ENCODE data around the gene ALS2CL. TPM values are rescaled to one million over a fixed set of nuclear protein-coding genes. Genes with fewer than 3 reads are reported as not detected.

The ALS2CL gene
- total RNA-seq, 4 donors from 2014 or later: 13.0 to 20.1 (median 16.4) TPM

GRCh38 chr3:46692566-46692990 is 901 bp downstream of the ALS2CL start:
- peak overlapping the region; percentile 36 to 77 (median 68) for H3K4me3 ChIP-seq
- peak overlapping the region in 2 of 4 donors; percentile 74 to 77 for H3K27ac ChIP-seq
- DNase-seq (ENCODE audit: low spot score in 2 of 2): no peak
- peaks cover 0 to 4% (median 0%) of the 10 kb centered on the region in 3 donors for H3K36me3 ChIP-seq
- H3K9me3 ChIP-seq: no peaks in the 10 kb centered on the region
- TF ChIP-seq POLR2A (IDR thresholded peaks at IDR 0.05): no peak
- no peak for TF ChIP-seq EP300 (IDR thresholded peaks at IDR 0.05)
- TF ChIP-seq, protein P1, sequence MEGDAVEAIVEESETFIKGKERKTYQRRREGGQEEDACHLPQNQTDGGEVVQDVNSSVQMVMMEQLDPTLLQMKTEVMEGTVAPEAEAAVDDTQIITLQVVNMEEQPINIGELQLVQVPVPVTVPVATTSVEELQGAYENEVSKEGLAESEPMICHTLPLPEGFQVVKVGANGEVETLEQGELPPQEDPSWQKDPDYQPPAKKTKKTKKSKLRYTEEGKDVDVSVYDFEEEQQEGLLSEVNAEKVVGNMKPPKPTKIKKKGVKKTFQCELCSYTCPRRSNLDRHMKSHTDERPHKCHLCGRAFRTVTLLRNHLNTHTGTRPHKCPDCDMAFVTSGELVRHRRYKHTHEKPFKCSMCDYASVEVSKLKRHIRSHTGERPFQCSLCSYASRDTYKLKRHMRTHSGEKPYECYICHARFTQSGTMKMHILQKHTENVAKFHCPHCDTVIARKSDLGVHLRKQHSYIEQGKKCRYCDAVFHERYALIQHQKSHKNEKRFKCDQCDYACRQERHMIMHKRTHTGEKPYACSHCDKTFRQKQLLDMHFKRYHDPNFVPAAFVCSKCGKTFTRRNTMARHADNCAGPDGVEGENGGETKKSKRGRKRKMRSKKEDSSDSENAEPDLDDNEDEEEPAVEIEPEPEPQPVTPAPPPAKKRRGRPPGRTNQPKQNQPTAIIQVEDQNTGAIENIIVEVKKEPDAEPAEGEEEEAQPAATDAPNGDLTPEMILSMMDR (IDR thresholded peaks at IDR 0.05): no peak
- H3K4me1 ChIP-seq: peaks cover 0 to 67% (median 24%) of the 10 kb centered on the region in 4 donors
- H3K27me3 ChIP-seq: no peaks in the 10 kb centered on the region
- WGBS, 2 donors: 45 to 63% methylated on average over 8 of the region's 11 CpGs

GRCh38 chr3:46690798-46691197 is 2.7 kb downstream of the ALS2CL start:
- WGBS, 2 donors: 76 to 78% methylated on average over 3 to 5 of the region's 5 CpGs
- Histone ChIP-seq H3K27me3 (no peaks in the 10 kb centered on the region), H3K36me3 (peaks cover 0 to 4% (median 0%) of the 10 kb centered on the region in 3 donors), H3K4me3 (no peak overlapping the region), H3K9me3 (no peaks in the 10 kb centered on the region), H3K27ac (no peak overlapping the region), H3K4me1 (peaks cover 0 to 56% (median 19%) of the 10 kb centered on the region in 4 donors)
- DNase-seq (ENCODE audit: low spot score in 2 of 2): no peak
- TF ChIP-seq POLR2A (IDR thresholded peaks at IDR 0.05): no peak
- no peak for TF ChIP-seq EP300 (IDR thresholded peaks at IDR 0.05)
- TF ChIP-seq, protein P1 (IDR thresholded peaks at IDR 0.05): no peak

- Histone ChIP-seq H3K36me3 (peaks cover 0 to 21% (median 0%) of the 10 kb centered on the region in 3 donors), H3K27me3 (no peaks in the 10 kb centered on the region)
- TF ChIP-seq, protein P1 (IDR thresholded peaks at IDR 0.05): no peak
- TF ChIP-seq EP300 (IDR thresholded peaks at IDR 0.05) (no peak), POLR2A (IDR thresholded peaks at IDR 0.05) (no peak)
These were observed 8.0 kb downstream of the ALS2CL start for GRCh38 chr3:46685446-46685845.

GRCh38 chr3:46684891-46685290 is 8.6 kb downstream of the ALS2CL start:
- TF ChIP-seq, protein P1 (IDR thresholded peaks at IDR 0.05): no peak
- TF ChIP-seq POLR2A (IDR thresholded peaks at IDR 0.05): no peak
- TF ChIP-seq EP300 (IDR thresholded peaks at IDR 0.05): no peak
- Histone ChIP-seq H3K36me3 (peaks cover 0 to 21% (median 0%) of the 10 kb centered on the region in 3 donors), H3K27me3 (no peaks in the 10 kb centered on the region), H3K27ac (no peak overlapping the region), H3K4me3 (no peak overlapping the region), H3K9me3 (no peaks in the 10 kb centered on the region), H3K4me1 (no peaks in the 10 kb centered on the region)
- 81 to 85% methylated on average over 2 of the region's 2 CpGs for WGBS, 2 donors
- no peak for DNase-seq (ENCODE audit: low spot score in 2 of 2)

More at GRCh38 chr3:46685446-46685845, 8.0 kb downstream of the ALS2CL start:
- WGBS, 2 donors: 87 to 88% methylated on average over 8 to 9 of the region's 9 CpGs
- Histone ChIP-seq H3K27ac (no peak overlapping the region), H3K4me1 (peaks cover 0 to 3% (median 0%) of the 10 kb centered on the region in 4 donors), H3K4me3 (no peak overlapping the region), H3K9me3 (no peaks in the 10 kb centered on the region)
- DNase-seq (ENCODE audit: low spot score in 2 of 2): no peak

DNA sequence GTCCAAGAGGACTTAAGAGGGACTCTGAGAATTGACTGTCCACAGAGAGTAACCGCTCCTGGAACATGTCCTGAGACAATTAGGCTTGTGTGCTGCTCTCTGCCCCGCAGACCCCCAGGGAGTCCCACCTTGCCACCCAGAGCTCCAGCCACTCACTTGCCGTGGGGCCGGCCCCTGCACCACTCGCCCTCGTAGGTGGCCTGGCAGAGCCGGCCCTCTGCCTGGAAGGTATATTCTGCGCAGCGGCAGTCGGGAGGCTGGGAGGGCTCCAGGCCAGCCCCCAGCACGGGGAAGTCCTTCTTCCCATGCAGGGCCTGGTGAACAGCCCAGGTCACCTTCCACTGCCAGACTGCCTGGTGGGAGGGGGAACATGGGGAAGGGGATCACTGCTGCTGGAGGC is 10.5 kb downstream of the ALS2CL start:
- Histone ChIP-seq H3K27me3 (no peaks in the 10 kb centered on the region), H3K36me3 (peaks cover 0 to 18% (median 0%) of the 10 kb centered on the region in 3 donors), H3K9me3 (no peaks in the 10 kb centered on the region), H3K4me1 (no peaks in the 10 kb centered on the region), H3K4me3 (no peak overlapping the region), H3K27ac (no peak overlapping the region)
- no peak for DNase-seq (ENCODE audit: low spot score in 2 of 2)
- TF ChIP-seq, protein P1 (IDR thresholded peaks at IDR 0.05): no peak
- TF ChIP-seq POLR2A (IDR thresholded peaks at IDR 0.05) (no peak), EP300 (IDR thresholded peaks at IDR 0.05) (no peak)
- 73 to 97% methylated on average over 3 to 8 of the region's 11 CpGs for WGBS, 2 donors
